ENCODE measurements around the gene ITIH5.

Gene ITIH5

DNA sequence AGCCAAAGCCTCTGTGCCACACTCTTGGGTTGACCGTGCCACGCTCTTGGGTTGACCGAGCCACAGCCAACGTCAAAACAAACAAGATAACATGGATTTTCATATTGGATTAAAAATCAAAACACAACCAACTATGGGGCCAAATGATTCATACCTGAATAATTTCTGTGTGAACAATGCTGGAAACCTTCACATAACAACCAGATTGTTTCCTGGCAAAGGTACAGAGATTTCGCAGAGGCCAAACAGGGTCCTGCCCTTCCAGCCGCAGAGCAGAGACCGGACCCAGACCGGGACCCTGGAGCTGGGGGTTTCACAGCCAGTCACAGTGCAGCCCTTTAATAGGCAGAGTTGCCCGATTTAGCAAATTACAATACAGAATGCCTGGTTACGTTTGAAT is 40.5 kb downstream of the ITIH5 start:
- no peak overlapping the region for H3K4me2 ChIP-seq (ENCODE audit: low read depth, low read length)
- no peaks in the 10 kb centered on the region for H3K27me3 ChIP-seq (replicated peaks; ENCODE audit: insufficient read depth, low read length)
- H3K79me2 ChIP-seq (ENCODE audit: low read length): no peaks in the 10 kb centered on the region
- no peak for TF ChIP-seq EZH2phosphoT487 (IDR thresholded peaks at IDR 0.05; ENCODE audit: low read length)
- TF ChIP-seq, protein P1, sequence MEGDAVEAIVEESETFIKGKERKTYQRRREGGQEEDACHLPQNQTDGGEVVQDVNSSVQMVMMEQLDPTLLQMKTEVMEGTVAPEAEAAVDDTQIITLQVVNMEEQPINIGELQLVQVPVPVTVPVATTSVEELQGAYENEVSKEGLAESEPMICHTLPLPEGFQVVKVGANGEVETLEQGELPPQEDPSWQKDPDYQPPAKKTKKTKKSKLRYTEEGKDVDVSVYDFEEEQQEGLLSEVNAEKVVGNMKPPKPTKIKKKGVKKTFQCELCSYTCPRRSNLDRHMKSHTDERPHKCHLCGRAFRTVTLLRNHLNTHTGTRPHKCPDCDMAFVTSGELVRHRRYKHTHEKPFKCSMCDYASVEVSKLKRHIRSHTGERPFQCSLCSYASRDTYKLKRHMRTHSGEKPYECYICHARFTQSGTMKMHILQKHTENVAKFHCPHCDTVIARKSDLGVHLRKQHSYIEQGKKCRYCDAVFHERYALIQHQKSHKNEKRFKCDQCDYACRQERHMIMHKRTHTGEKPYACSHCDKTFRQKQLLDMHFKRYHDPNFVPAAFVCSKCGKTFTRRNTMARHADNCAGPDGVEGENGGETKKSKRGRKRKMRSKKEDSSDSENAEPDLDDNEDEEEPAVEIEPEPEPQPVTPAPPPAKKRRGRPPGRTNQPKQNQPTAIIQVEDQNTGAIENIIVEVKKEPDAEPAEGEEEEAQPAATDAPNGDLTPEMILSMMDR (IDR thresholded peaks at IDR 0.05; ENCODE audit: low read length): no peak
- TF ChIP-seq EZH2 (optimal IDR thresholded peaks at IDR 0.05; ENCODE audit: low read depth, low read length): no peak
- no peaks in the 10 kb centered on the region for H3K36me3 ChIP-seq (replicated peaks; ENCODE audit: insufficient read depth, low read length)
- no peaks in the 10 kb centered on the region for H3K9me3 ChIP-seq (replicated peaks; ENCODE audit: insufficient read depth, low read length)
- peaks cover 3% of the 10 kb centered on the region; the same call in 1 of the 2 replicates for H3F3A ChIP-seq (ENCODE audit: insufficient read depth, low read length)
- H4K20me1 ChIP-seq (ENCODE audit: insufficient read depth, low read length): no peaks in the 10 kb centered on the region
- no peak for DNase-seq
- H3K4me3 ChIP-seq (ENCODE audit: low read length): no peak overlapping the region
- H3K9me2 ChIP-seq (replicated peaks; ENCODE audit: insufficient read depth, low read length): no peaks in the 10 kb centered on the region
- no peaks in the 10 kb centered on the region for H3K4me1 ChIP-seq (ENCODE audit: low read length)
- no peak overlapping the region for H3K27ac ChIP-seq (ENCODE audit: low read length)
- H3K9ac ChIP-seq (ENCODE audit: low read length): no peak overlapping the region
- H2AFZ ChIP-seq (ENCODE audit: low read length): no peak overlapping the region

DNA sequence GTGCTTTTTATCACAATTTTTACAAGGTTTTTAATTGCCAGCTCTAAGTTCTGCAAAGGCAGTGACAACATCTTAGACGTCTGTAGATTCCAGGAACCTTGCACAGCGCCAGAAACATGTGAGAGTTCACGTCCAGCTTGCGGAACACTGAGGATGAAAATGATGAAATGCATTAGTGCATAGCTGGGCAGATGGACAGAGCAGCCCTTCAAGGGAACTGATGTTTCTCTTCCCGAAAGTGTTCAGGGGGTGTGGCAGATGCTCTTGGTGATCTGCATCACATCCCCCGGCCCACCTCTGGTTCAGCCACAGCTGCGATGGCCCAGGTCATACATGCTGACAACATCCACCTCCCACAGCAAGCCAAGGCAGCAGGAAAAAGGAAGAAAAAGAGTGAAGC is 40.9 kb downstream of the ITIH5 start:
- Histone ChIP-seq H3K4me3 (ENCODE audit: low read length) (no peak overlapping the region), H3K9me2 (replicated peaks; ENCODE audit: insufficient read depth, low read length) (no peaks in the 10 kb centered on the region), H3K27ac (ENCODE audit: low read length) (no peak overlapping the region), H4K20me1 (ENCODE audit: insufficient read depth, low read length) (no peaks in the 10 kb centered on the region), H2AFZ (ENCODE audit: low read length) (no peak overlapping the region), H3K4me1 (ENCODE audit: low read length) (no peaks in the 10 kb centered on the region), H3K27me3 (replicated peaks; ENCODE audit: insufficient read depth, low read length) (no peaks in the 10 kb centered on the region), H3K36me3 (replicated peaks; ENCODE audit: insufficient read depth, low read length) (no peaks in the 10 kb centered on the region), H3K79me2 (ENCODE audit: low read length) (no peaks in the 10 kb centered on the region), H3F3A (ENCODE audit: insufficient read depth, low read length) (peaks cover 3% of the 10 kb centered on the region; the same call in 1 of the 2 replicates), H3K9ac (ENCODE audit: low read length) (no peak overlapping the region), H3K9me3 (replicated peaks; ENCODE audit: insufficient read depth, low read length) (no peaks in the 10 kb centered on the region), H3K4me2 (ENCODE audit: low read depth, low read length) (no peak overlapping the region)
- no peak for DNase-seq
- TF ChIP-seq, protein P1 (IDR thresholded peaks at IDR 0.05; ENCODE audit: low read length): no peak
- TF ChIP-seq EZH2phosphoT487 (IDR thresholded peaks at IDR 0.05; ENCODE audit: low read length) (no peak), EZH2 (optimal IDR thresholded peaks at IDR 0.05; ENCODE audit: low read depth, low read length) (no peak)

DNA sequence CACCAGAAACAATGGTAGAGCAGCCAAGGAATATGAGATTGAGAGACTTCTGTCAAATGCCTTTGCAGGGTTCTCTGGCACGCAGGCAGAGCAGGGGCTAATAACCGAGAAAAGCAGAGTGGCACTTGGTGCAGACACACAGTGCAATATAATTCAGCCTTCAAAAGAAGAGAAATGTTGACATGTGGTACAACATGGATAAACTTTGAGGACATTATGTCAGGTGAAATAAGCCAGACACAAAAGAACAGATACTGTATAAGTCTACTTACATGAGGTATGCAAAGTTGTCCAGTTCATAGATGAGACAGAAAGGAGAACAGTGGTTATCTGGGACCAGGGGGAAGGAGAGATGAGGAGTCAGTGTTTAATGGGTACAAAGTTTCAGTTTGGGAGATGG is 41.8 kb downstream of the ITIH5 start:
- no peaks in the 10 kb centered on the region for H3K79me2 ChIP-seq (ENCODE audit: low read length)
- no peaks in the 10 kb centered on the region for H3K27me3 ChIP-seq (replicated peaks; ENCODE audit: insufficient read depth, low read length)
- no peak overlapping the region for H3K9ac ChIP-seq (ENCODE audit: low read length)
- no peak overlapping the region for H3K4me3 ChIP-seq (ENCODE audit: low read length)
- H4K20me1 ChIP-seq (ENCODE audit: insufficient read depth, low read length): no peaks in the 10 kb centered on the region
- H3K9me2 ChIP-seq (replicated peaks; ENCODE audit: insufficient read depth, low read length): no peaks in the 10 kb centered on the region
- no peaks in the 10 kb centered on the region for H3K4me1 ChIP-seq (ENCODE audit: low read length)
- TF ChIP-seq EZH2 (optimal IDR thresholded peaks at IDR 0.05; ENCODE audit: low read depth, low read length): no peak
- no peak overlapping the region for H3K4me2 ChIP-seq (ENCODE audit: low read depth, low read length)
- DNase-seq: no peak
- H3K27ac ChIP-seq (ENCODE audit: low read length): no peak overlapping the region
- H3K36me3 ChIP-seq (replicated peaks; ENCODE audit: insufficient read depth, low read length): no peaks in the 10 kb centered on the region
- peaks cover 3% of the 10 kb centered on the region; the same call in 1 of the 2 replicates for H3F3A ChIP-seq (ENCODE audit: insufficient read depth, low read length)
- H2AFZ ChIP-seq (ENCODE audit: low read length): no peak overlapping the region
- no peaks in the 10 kb centered on the region for H3K9me3 ChIP-seq (replicated peaks; ENCODE audit: insufficient read depth, low read length)

DNA sequence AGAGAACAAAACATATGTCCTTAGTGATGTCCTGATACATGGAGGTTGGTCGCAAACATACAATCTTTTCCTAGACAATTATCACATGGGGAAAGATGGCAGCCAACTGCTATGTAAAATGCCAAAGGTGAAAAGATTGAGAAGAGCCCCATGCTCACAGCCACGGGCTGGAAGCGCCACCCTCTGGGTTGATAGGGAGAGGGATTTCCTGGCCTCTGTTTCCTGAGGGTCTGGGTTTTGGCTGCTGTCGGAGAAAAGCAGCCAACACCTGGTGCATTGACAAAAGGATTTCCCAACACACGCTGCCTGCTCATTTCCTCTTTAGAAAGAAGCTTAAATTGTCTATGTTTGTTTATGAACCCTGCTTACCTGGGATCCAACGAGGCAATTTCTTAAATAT is 43.8 kb downstream of the ITIH5 start:
- H3K36me3 ChIP-seq (replicated peaks; ENCODE audit: insufficient read depth, low read length): no peaks in the 10 kb centered on the region
- H3K9me2 ChIP-seq (replicated peaks; ENCODE audit: insufficient read depth, low read length): no peaks in the 10 kb centered on the region
- no peaks in the 10 kb centered on the region for H3F3A ChIP-seq (ENCODE audit: insufficient read depth, low read length)
- no peaks in the 10 kb centered on the region for H3K79me2 ChIP-seq (ENCODE audit: low read length)
- no peak overlapping the region for H3K4me2 ChIP-seq (ENCODE audit: low read depth, low read length)
- H3K9ac ChIP-seq (ENCODE audit: low read length): no peak overlapping the region
- no peak overlapping the region for H3K27ac ChIP-seq (ENCODE audit: low read length)
- H3K4me3 ChIP-seq (ENCODE audit: low read length): no peak overlapping the region
- no peak overlapping the region for H2AFZ ChIP-seq (ENCODE audit: low read length)
- H3K9me3 ChIP-seq (replicated peaks; ENCODE audit: insufficient read depth, low read length): no peaks in the 10 kb centered on the region
- DNase-seq: no peak
- H4K20me1 ChIP-seq (ENCODE audit: insufficient read depth, low read length): no peaks in the 10 kb centered on the region
- no peaks in the 10 kb centered on the region for H3K4me1 ChIP-seq (ENCODE audit: low read length)
- TF ChIP-seq, protein P1 (IDR thresholded peaks at IDR 0.05; ENCODE audit: low read length): no peak
- no peaks in the 10 kb centered on the region for H3K27me3 ChIP-seq (replicated peaks; ENCODE audit: insufficient read depth, low read length)

Data from MM.1S (cell line).